K562 (cell line): ENCODE results near the gene CDYL2. TPM values are rescaled to one million over a fixed set of nuclear protein-coding genes. Genes with fewer than 3 reads are reported as not detected.

Source experiments
- ATAC-seq: fragments of 200-7000 bp; cut with Tn5 transposase; 3 replicates; pipeline ENCODE4 v1.9.1; 2020; ENCODE audit warnings: moderate library complexity
- BruUV-seq: library from RNA; stranded (reverse); fragments of 400-500 nt; replicated peaks from 2 replicates; lab custom pipeline; 2021; lab: Mats Ljungman, UMichigan
- CTCF ChIA-PET: fragments of 300-600 bp; formaldehyde crosslinking; extraction: SDS; loops from one replicate; lab custom pipeline; 2021; ENCODE audit warnings: low intra/inter-chr PET ratio; lab: Yijun Ruan, JAX
- POLR2A ChIA-PET: fragments of 300-600, 350-650 bp; sonication (Branson Sonifier 250); formaldehyde crosslinking; extraction: SDS; loops from one replicate; lab custom pipeline; 2021; ENCODE audit warnings: antibody characterized with exemption, inconsistent platforms; lab: Yijun Ruan, JAX
- DNase-seq, 4 experiments: peaks; one replicate each; pipeline versions ENCODE4 v3.0.0 to v3.0.0-alpha.2; 2011 to 2018; ENCODE audit warnings: low spot score in 3 of 4, mixed read lengths in 3 of 4; ENCODE audit errors: extremely low read depth in 1 of 4
- FAIRE-seq: peaks from 2 replicates; lab custom pipeline; 2011; peaks lifted over from hg19 to GRCh38; lab: Jason Lieb, UNC
- H2AFZ ChIP-seq: 2 replicates; pipeline ENCODE4 v1.6.0; 2011; ENCODE audit warnings: low read depth, low read length, control low read depth, inconsistent platforms
- H3K27ac ChIP-seq: fragments of 200-600 bp; 3 replicates; pipeline ENCODE4 v1.8.0; 2011; ENCODE audit warnings: low read depth, mild to moderate bottlenecking, control low read depth, inconsistent platforms, low read length, moderate library complexity, mixed read lengths; ENCODE audit errors: extremely low read depth
- H3K27me3 ChIP-seq, 2 experiments: fragments of 300-600 bp in 1 of 2; 2 replicates in 1 of 2; 3 replicates in 1 of 2; pipeline versions ENCODE4 v1.6.0 to v1.8.0; 2011; ENCODE audit warnings: inconsistent platforms in 2 of 2, low read length in 2 of 2, mild to moderate bottlenecking in 1 of 2, mixed read lengths in 1 of 2, moderate library complexity in 1 of 2; ENCODE audit not compliant: control insufficient read depth in 2 of 2, insufficient read depth in 2 of 2
- H3K36me3 ChIP-seq: fragments of 300-600 bp; 3 replicates; pipeline ENCODE4 v1.8.0; 2011; ENCODE audit warnings: mild to moderate bottlenecking, low read length, inconsistent platforms; ENCODE audit not compliant: control insufficient read depth, insufficient read depth
- H3K4me1 ChIP-seq, 2 experiments: fragments of 200-600 bp in 1 of 2; replicated peaks in 1 of 2; 2 replicates in 1 of 2; 3 replicates in 1 of 2; pipeline versions ENCODE4 v1.5.1 to v1.8.0; 2011; ENCODE audit warnings: inconsistent platforms in 2 of 2, low read length in 2 of 2, mild to moderate bottlenecking in 1 of 2, mixed read lengths in 1 of 2, moderate library complexity in 1 of 2; ENCODE audit not compliant: control insufficient read depth in 2 of 2, insufficient read depth in 2 of 2
- H3K4me2 ChIP-seq: 2 replicates; pipeline ENCODE4 v1.6.1; 2011; ENCODE audit warnings: low read length, control low read depth, inconsistent platforms, mixed read lengths; ENCODE audit not compliant: insufficient read depth
- H3K4me3 ChIP-seq: fragments of 200-600 bp; sonication (generic), shearing (Covaris generic); 2 replicates; pipeline ENCODE4 v1.5.1; 2016; ENCODE audit warnings: control low read depth, inconsistent platforms
- H3K79me2 ChIP-seq: fragments of 200-600 bp; 3 replicates; pipeline ENCODE4 v1.8.0; 2011; ENCODE audit warnings: low read length, inconsistent platforms; ENCODE audit not compliant: control insufficient read depth, insufficient read depth
- H3K9ac ChIP-seq, 2 experiments: 2 replicates each; pipeline versions ENCODE4 v1.6.0 to v1.6.1; 2011; ENCODE audit warnings: low read depth in 2 of 2, low read length in 2 of 2, control low read depth in 1 of 2, inconsistent platforms in 1 of 2, mild to moderate bottlenecking in 1 of 2, mixed read lengths in 1 of 2; ENCODE audit not compliant: insufficient read depth in 1 of 2
- H3K9me1 ChIP-seq: one replicate; pipeline ENCODE4 v1.6.0; 2011; ENCODE audit warnings: inconsistent platforms, mild to moderate bottlenecking, low read length, moderate library complexity; ENCODE audit not compliant: control insufficient read depth, insufficient read depth
- H3K9me3 ChIP-seq: replicated peaks from 2 replicates; pipeline ENCODE4 v1.5.1; 2011; ENCODE audit warnings: low read depth, low read length, inconsistent platforms; ENCODE audit not compliant: control insufficient read depth, insufficient read depth
- H4K20me1 ChIP-seq: replicated peaks from 2 replicates; pipeline ENCODE4 v1.6.1; 2011; ENCODE audit warnings: low read length, inconsistent platforms, mixed read lengths; ENCODE audit not compliant: control insufficient read depth, insufficient read depth
- CBX2 ChIP-seq: fragments of 200-600 bp; sonication (generic); IDR thresholded peaks from one replicate; pipeline ENCODE4 v1.6.1; 2012; ENCODE audit warnings: mild to moderate bottlenecking, low read length, inconsistent platforms; ENCODE audit not compliant: insufficient read depth, poor library complexity, severe bottlenecking
- CHCHD3 ChIP-seq: fragments of 250-450 bp; sonication (Bioruptor Pico); IDR thresholded peaks from 2 replicates; pipeline ENCODE4 v2.1.2; 2022; ENCODE audit warnings: mild to moderate bottlenecking
- ERF ChIP-seq: fragments of 450-650 bp; formaldehyde crosslinking; IDR thresholded peaks from 2 replicates; pipeline ENCODE4 v1.4.0; 2020; ENCODE audit warnings: mild to moderate bottlenecking, mixed read lengths
- ETV6 ChIP-seq, 3 experiments: fragments of 150-350 bp in 1 of 3; sonication (generic) in 1 of 3; formaldehyde crosslinking in 1 of 3; IDR thresholded peaks; 2 replicates each; pipeline versions ENCODE4 v1.6.1 to v1.8.0; 2014 to 2022; ENCODE audit warnings: borderline replicate concordance in 2 of 3, low read depth in 2 of 3, antibody characterized with exemption in 1 of 3, low read length in 1 of 3, mild to moderate bottlenecking in 1 of 3, missing genetic modification reagents in 1 of 3
- ILK ChIP-seq: fragments of 450-650 bp; IDR thresholded peaks from 2 replicates; pipeline ENCODE4 v1.6.1; 2016; ENCODE audit warnings: missing genetic modification characterization, low read depth, mild to moderate bottlenecking, missing compliant biosample characterization, moderate library complexity, borderline replicate concordance
- MXI1 ChIP-seq: IDR thresholded peaks from 2 replicates; pipeline ENCODE4 v1.6.1; 2011; ENCODE audit warnings: low read depth, mild to moderate bottlenecking, improper control_type of control experiment, low read length
- SMARCE1 ChIP-seq: fragments of 450-650 bp; IDR thresholded peaks from 2 replicates; pipeline ENCODE4 v1.7.1; 2016; ENCODE audit warnings: mild to moderate bottlenecking
- SUPT5H ChIP-seq: fragments of 450-650 bp; IDR thresholded peaks from 2 replicates; pipeline ENCODE4 v1.6.1; 2016
- ZNF444 ChIP-seq: fragments of 250-450 bp; sonication (Bioruptor Pico); IDR thresholded peaks from 2 replicates; pipeline ENCODE4 v1.4.0; 2020; ENCODE audit warnings: mild to moderate bottlenecking, moderate library complexity
- ZNF584 ChIP-seq: fragments of 200-800 bp; sonication (Bioruptor generic); IDR thresholded peaks from 2 replicates; pipeline ENCODE4 v1.6.1; 2016; ENCODE audit warnings: low read depth, mild to moderate bottlenecking, missing genetic modification characterization, missing compliant biosample characterization
- ZNF668 ChIP-seq: fragments of 250-450 bp; sonication (Bioruptor Pico); IDR thresholded peaks from 2 replicates; pipeline ENCODE4 v1.8.0; 2022; ENCODE audit warnings: mild to moderate bottlenecking, inconsistent platforms
- ZNF75A ChIP-seq: fragments of 450-650 bp; formaldehyde crosslinking; IDR thresholded peaks from 2 replicates; pipeline ENCODE4 v1.4.0; 2020; ENCODE audit warnings: mild to moderate bottlenecking
- WGBS: fragments of 100-300 bp; shearing (Covaris generic); methylation state at CpG from one replicate; pipeline ENCODE4 v1.1.6; 2016; ENCODE audit warnings: low coverage, mixed read lengths; ENCODE audit not compliant: insufficient coverage; ENCODE audit errors: missing lambda C conversion rate; 5-methylcytosine and 5-hydroxymethylcytosine counted together
- in situ Hi-C: fragments of 300-500 bp; cut with MboI; formaldehyde crosslinking; loops from 4 replicates; pipeline ENCODE4 v1.15.0; 2018; ENCODE audit warnings: inconsistent platforms, mixed read lengths
- intact Hi-C: fragments of 100-400 bp; cut with micrococcal nuclease; formaldehyde crosslinking; loops from 2 replicates; pipeline ENCODE4 v1.14.2; 2022
- polyA plus RNA-seq, 8 experiments: library from polyadenylated mRNA; depleted of rRNA in 4 of 8; stranded (reverse) in 5 of 8; unstranded in 3 of 8; fragments of >200 nt; fragmentation: Nextera tagmentation in 2 of 8; fragmentation: Illumina TruSeq in 1 of 8; extraction: Ambion mirVana in 2 of 8; extraction: Trizol in 1 of 8; gene quantifications; 2 replicates each; pipeline versions ENCODE4 v1.2.1 to v1.2.3, GENCODE V29; 2011 to 2014; ENCODE audit warnings: inconsistent platforms in 1 of 8, missing spikeins in 1 of 8
- total RNA-seq, 7 experiments: library from RNA; depleted of rRNA in 6 of 7; stranded (reverse); fragments of >200 nt in 6 of 7; fragmentation: Illumina TruSeq in 2 of 7; extraction: Trizol in 2 of 7; gene quantifications; 2 replicates each; pipeline versions ENCODE4 v1.2.1 to v1.2.3, GENCODE V29; 2011 to 2021; ENCODE audit warnings: low replicate concordance in 1 of 7
- TF ChIP-seq, protein P1 (sequence below): fragments of 250-450 bp; sonication (Bioruptor Pico); IDR thresholded peaks from 2 replicates; pipeline ENCODE4 v1.4.0; 2020; ENCODE audit warnings: mild to moderate bottlenecking, moderate library complexity, borderline replicate concordance
- TF ChIP-seq, protein P2 (sequence below): fragments of 450-650 bp; formaldehyde crosslinking; IDR thresholded peaks from 2 replicates; pipeline ENCODE4 v1.4.0; 2020; ENCODE audit warnings: mild to moderate bottlenecking, moderate library complexity
- TF ChIP-seq, protein P3 (sequence below): fragments of 200-800 bp; sonication (Bioruptor generic); IDR thresholded peaks from 2 replicates; pipeline ENCODE4 v1.6.1; 2017; ENCODE audit warnings: missing genetic modification characterization, missing compliant biosample characterization

CDYL2 gene
- total and polyA plus RNA-seq, 9 of the 15 experiments (the other 6 are each of a cell fraction or from before 2014, with no cell fraction given) = under 0.01 to 0.04 (median 0.01) TPM; not detected in 6

DNA sequence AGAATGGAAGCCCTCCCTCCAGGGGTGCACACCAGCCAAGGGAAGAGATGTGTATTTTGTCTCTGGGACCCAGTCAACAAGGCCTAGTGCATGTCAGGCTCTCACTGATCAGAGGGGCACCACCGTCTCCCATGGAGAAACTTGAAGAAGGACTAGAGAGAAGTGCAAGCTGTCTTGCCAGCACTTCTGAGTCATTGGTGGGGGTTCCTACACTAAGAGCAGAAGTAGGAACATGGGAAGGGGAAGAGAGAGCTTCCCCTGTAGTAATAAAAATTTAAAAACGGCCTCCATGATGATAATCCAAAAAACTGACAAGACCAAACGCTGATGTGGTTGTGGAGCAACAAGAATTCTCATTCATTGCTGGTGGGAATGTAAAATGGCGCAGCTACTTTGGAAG, 217.3 kb downstream of the CDYL2 start:
- FAIRE-seq (no peak), DNase-seq (no peak), ATAC-seq (no peak)
- intact Hi-C loops (no loop called here), in situ Hi-C loops (no loop called here)
- no peaks in the 10 kb centered on the region for H3K36me3 ChIP-seq
- no peak overlapping the region for H3K9ac ChIP-seq
- H3K4me3 ChIP-seq = no peak overlapping the region
- no peaks in the 10 kb centered on the region for H3K9me1 ChIP-seq
- 0% methylated on average over 4 of the region's 4 CpGs for WGBS
- no peaks in the 10 kb centered on the region for H3K9me3 ChIP-seq
- ChIA-PET POLR2A (interaction anchor here (0.6 kb wide), 1 partner anchor 1989 kb away, joined by 3 read pairs; no protein-coding TSS in a partner anchor), CTCF (no interaction called here)
- H4K20me1 ChIP-seq = no peaks in the 10 kb centered on the region
- no peaks in the 10 kb centered on the region for H3K4me1 ChIP-seq
- H3K27me3 ChIP-seq = no peaks in the 10 kb centered on the region
- H2AFZ ChIP-seq = no peak overlapping the region
- no TSS peak for BruUV-seq
- no peak overlapping the region for H3K27ac ChIP-seq
- no peaks in the 10 kb centered on the region for H3K79me2 ChIP-seq
- H3K4me2 ChIP-seq = no peak overlapping the region
- no peak for TF ChIP-seq MXI1
- TF ChIP-seq CBX2 = no peak
- TF ChIP-seq ZNF668 = no peak
- no peak for TF ChIP-seq ZNF444 (CRISPR knock-in tag)
- TF ChIP-seq ERF (CRISPR knock-in tag) = no peak
- TF ChIP-seq ETV6 (IDR thresholded peaks at IDR 0.05; ENCODE audit: borderline replicate concordance in 1 of 2, low read depth in 2 of 2, low read length in 1 of 2) = no peak
- no peak for TF ChIP-seq ETV6 (CRISPR knock-in tag; IDR thresholded peaks at IDR 0.05; ENCODE audit: borderline replicate concordance)
- TF ChIP-seq, protein P1, sequence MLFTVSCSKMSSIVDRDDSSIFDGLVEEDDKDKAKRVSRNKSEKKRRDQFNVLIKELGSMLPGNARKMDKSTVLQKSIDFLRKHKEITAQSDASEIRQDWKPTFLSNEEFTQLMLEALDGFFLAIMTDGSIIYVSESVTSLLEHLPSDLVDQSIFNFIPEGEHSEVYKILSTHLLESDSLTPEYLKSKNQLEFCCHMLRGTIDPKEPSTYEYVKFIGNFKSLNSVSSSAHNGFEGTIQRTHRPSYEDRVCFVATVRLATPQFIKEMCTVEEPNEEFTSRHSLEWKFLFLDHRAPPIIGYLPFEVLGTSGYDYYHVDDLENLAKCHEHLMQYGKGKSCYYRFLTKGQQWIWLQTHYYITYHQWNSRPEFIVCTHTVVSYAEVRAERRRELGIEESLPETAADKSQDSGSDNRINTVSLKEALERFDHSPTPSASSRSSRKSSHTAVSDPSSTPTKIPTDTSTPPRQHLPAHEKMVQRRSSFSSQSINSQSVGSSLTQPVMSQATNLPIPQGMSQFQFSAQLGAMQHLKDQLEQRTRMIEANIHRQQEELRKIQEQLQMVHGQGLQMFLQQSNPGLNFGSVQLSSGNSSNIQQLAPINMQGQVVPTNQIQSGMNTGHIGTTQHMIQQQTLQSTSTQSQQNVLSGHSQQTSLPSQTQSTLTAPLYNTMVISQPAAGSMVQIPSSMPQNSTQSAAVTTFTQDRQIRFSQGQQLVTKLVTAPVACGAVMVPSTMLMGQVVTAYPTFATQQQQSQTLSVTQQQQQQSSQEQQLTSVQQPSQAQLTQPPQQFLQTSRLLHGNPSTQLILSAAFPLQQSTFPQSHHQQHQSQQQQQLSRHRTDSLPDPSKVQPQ (CRISPR knock-in tag) = no peak
- no peak for TF ChIP-seq ILK
- TF ChIP-seq, protein P2, sequence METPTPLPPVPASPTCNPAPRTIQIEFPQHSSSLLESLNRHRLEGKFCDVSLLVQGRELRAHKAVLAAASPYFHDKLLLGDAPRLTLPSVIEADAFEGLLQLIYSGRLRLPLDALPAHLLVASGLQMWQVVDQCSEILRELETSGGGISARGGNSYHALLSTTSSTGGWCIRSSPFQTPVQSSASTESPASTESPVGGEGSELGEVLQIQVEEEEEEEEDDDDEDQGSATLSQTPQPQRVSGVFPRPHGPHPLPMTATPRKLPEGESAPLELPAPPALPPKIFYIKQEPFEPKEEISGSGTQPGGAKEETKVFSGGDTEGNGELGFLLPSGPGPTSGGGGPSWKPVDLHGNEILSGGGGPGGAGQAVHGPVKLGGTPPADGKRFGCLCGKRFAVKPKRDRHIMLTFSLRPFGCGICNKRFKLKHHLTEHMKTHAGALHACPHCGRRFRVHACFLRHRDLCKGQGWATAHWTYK (CRISPR knock-in tag) = no peak
- TF ChIP-seq ZNF584 (CRISPR knock-in tag) = no peak
- no peak for TF ChIP-seq SUPT5H
- TF ChIP-seq, protein P3, sequence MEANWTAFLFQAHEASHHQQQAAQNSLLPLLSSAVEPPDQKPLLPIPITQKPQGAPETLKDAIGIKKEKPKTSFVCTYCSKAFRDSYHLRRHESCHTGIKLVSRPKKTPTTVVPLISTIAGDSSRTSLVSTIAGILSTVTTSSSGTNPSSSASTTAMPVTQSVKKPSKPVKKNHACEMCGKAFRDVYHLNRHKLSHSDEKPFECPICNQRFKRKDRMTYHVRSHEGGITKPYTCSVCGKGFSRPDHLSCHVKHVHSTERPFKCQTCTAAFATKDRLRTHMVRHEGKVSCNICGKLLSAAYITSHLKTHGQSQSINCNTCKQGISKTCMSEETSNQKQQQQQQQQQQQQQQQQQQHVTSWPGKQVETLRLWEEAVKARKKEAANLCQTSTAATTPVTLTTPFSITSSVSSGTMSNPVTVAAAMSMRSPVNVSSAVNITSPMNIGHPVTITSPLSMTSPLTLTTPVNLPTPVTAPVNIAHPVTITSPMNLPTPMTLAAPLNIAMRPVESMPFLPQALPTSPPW (CRISPR knock-in tag) = no peak
- no peak for TF ChIP-seq CHCHD3
- TF ChIP-seq SMARCE1 = no peak
- TF ChIP-seq ZNF75A (CRISPR knock-in tag) = no peak
